ENCODE results near the gene PPIE. TPM values are rescaled to one million over a fixed set of nuclear protein-coding genes. Genes with fewer than 3 reads are reported as not detected.
"Not testable (repeated sequence)": the region's sequence is repeated elsewhere in the genome, so short reads cannot be mapped to it uniquely, and the experiment has no call there.

PPIE gene
- total RNA-seq, 4 donors from 2014 or later: 9.8 to 43.3 (median 23.5) TPM

GRCh38 chr1:39789571-39790110, 51.0 kb downstream of the PPIE start:
- H3K27ac ChIP-seq: peak overlapping the region; percentile 59 to 82 (median 74)
- TF ChIP-seq EP300 (IDR thresholded peaks at IDR 0.05; ENCODE audit: low read depth) (no peak), POLR2AphosphoS5 (IDR thresholded peaks at IDR 0.05) (no peak), CTCF (IDR thresholded peaks at IDR 0.05) (no peak)
- in situ Hi-C loops (cut with MboI; ENCODE audit: low pct_ligation_motif_present in 1 of 4, low pct_unique_long_range_greater_than_20kb in 1 of 4, low sequenced_read_pairs in 3 of 4): loop anchor here in 1 of 4 donors (10.0 kb wide), 1 partner anchor 295 kb away; the partner anchor contains the start of gene BMP8A

DNA sequence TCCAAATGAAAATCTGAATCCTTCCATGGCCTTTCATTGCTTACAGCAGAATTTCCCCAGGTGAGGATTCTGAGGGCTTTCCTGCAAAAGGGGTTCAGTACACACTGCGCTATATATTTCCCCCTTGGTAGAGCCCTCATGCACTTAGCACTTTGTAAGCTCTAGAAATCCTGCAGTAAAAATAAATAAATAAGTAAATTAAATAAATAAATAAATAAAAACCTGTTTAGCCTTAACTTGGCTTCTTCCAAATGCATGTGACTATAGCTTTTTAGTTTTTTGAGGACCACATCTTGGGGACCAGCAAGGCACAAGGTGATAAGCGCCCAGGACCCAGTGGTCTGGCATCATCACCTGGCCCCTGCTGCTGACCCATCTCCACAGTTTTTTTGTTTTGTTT, 53.2 kb downstream of the PPIE start:
- in situ Hi-C loops (cut with MboI; ENCODE audit: low pct_ligation_motif_present in 1 of 4, low pct_unique_long_range_greater_than_20kb in 1 of 4, low sequenced_read_pairs in 3 of 4): no loop called here
- 98 to 100% methylated on average over 1 to 2 of the region's 2 CpGs for WGBS, 2 donors (ENCODE audit: low coverage in 1 of 2)
- no peak for TF ChIP-seq POLR2AphosphoS5 (IDR thresholded peaks at IDR 0.05)
- TF ChIP-seq POLR2A (IDR thresholded peaks at IDR 0.05): no peak
- TF ChIP-seq EP300 (IDR thresholded peaks at IDR 0.05; ENCODE audit: low read depth): no peak
- TF ChIP-seq CTCF (IDR thresholded peaks at IDR 0.05): no peak

More at GRCh38 chr1:39789571-39790110, 51.0 kb downstream of the PPIE start:
- intact Hi-C loops (cut with DNase I; ENCODE audit: low total_unique reads): no loop called here
- Histone ChIP-seq H3K36me3 (no peaks in the 10 kb centered on the region), H3K9me3 (no peaks in the 10 kb centered on the region), H3K4me3 (peak overlapping the region in 3 of 4 donors; percentile 55 to 68 (median 58)), H3K27me3 (peaks cover 29% of the 10 kb centered on the region), H3K4me1 (peaks cover 0 to 14% (median 6%) of the 10 kb centered on the region in 4 donors)
- 50 to 83% methylated on average over 1 to 15 of the region's 15 CpGs for WGBS, 2 donors (ENCODE audit: low coverage in 1 of 2)
- DNase-seq: no peak

DNA sequence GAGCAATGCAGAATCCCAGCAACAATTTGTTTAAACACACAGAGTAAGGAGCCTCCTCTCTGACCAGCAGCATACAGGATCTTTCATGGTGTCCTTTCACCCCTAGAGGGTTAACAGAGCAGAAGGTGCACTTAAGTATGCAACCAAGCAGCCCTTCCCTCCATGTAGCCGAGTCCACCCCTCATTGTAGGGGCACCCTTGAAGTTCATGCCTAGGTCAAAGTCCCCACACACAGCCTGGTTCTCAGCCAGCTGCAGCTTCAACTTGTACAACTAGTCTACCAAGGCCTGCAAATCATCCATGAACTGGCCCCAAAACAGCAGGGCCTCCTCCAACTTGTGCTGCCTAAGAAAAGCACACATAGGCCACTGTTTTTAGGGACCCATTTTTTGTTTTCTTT, 57.0 kb downstream of the PPIE start:
- Histone ChIP-seq H3K27me3 (no peaks in the 10 kb centered on the region), H3K36me3 (no peaks in the 10 kb centered on the region), H3K4me3 (no peak overlapping the region), H3K9me3 (no peaks in the 10 kb centered on the region), H3K4me1 (peaks cover 0 to 23% (median 12%) of the 10 kb centered on the region in 4 donors), H3K27ac (no peak overlapping the region)
- 9% methylated on average over 1 of the region's 1 CpG; no CpG with 5 or more reads in 1 of the 2 donors for WGBS, 2 donors (ENCODE audit: low coverage in 1 of 2)
- TF ChIP-seq CTCF (IDR thresholded peaks at IDR 0.05): no peak
- no peak for TF ChIP-seq EP300 (IDR thresholded peaks at IDR 0.05; ENCODE audit: low read depth)
- no peak for TF ChIP-seq POLR2AphosphoS5 (IDR thresholded peaks at IDR 0.05)
- no peak for TF ChIP-seq POLR2A (IDR thresholded peaks at IDR 0.05)
- intact Hi-C loops (cut with DNase I; ENCODE audit: low total_unique reads): loop anchor here (5.0 kb wide), 1 partner anchor 1187 kb away; no protein-coding TSS in a partner anchor
- no peak for DNase-seq
- in situ Hi-C loops (cut with MboI; ENCODE audit: low pct_ligation_motif_present in 1 of 4, low pct_unique_long_range_greater_than_20kb in 1 of 4, low sequenced_read_pairs in 3 of 4): no loop called here

More for the DNA sequence above, 53.2 kb downstream of the PPIE start:
- no peaks in the 10 kb centered on the region for H3K36me3 ChIP-seq
- peaks cover 28% of the 10 kb centered on the region for H3K27me3 ChIP-seq
- no peak overlapping the region for H3K4me3 ChIP-seq
- H3K4me1 ChIP-seq: peaks cover 0 to 18% (median 8%) of the 10 kb centered on the region in 4 donors
- H3K27ac ChIP-seq: no peak overlapping the region
- intact Hi-C loops (cut with DNase I; ENCODE audit: low total_unique reads): no loop called here
- no peaks in the 10 kb centered on the region for H3K9me3 ChIP-seq
- no peak for DNase-seq

DNA sequence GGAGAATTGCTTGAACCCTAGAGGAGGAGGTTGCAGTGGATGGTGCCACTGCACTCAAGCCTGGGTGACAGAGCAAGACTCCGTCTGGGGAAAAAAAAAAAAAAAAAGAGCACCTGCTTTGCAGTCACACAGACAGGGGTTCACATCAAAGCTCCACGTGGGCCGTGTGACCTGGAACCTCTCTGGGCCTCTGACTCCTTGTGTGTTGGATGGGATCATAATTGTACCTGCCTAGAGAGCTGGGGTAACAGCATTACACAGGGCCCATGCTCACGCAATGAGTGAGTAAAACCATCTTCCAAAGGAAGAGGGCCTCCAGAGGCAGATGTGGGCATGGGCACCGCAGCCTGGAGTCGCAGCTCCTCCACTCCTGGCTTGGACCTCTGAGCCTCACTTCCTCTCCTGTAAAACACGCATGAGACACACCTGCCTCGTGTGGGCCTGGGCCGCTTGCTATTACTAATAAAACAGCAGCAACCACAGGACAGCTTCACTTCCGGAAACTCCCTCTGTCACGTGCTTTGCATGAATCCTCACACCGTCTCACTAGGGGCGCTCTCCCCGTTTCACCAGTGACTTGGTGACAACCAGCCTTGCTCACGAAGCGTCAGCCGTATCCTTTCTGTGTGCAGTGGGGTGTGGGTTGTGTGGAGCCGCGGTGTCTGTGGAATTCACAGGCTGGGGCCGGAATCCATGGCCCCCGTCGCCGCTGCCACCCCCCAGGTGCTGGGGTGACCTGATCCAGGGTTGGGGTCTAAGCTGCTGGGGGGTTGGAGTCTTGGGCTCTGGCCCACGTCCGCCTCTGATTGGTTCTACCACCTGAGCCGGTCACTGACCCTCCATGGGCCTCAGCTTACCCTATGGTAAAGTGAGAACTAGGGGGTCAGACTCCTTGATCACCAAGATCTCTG, 60.4 kb downstream of the PPIE start:
- H3K27ac ChIP-seq: peak overlapping the region; percentile 60 to 70 (median 66)
- TF ChIP-seq POLR2A (IDR thresholded peaks at IDR 0.05) (peak; percentile 71), POLR2AphosphoS5 (IDR thresholded peaks at IDR 0.05) (peak; percentile 59 to 88 (median 74)), CTCF (IDR thresholded peaks at IDR 0.05) (peak in 1 of 5 experiments; percentile 18)

More for the DNA sequence above, 60.4 kb downstream of the PPIE start:
- 55 to 71% methylated on average over 1 to 18 of the region's 26 CpGs for WGBS, 2 donors (ENCODE audit: low coverage in 1 of 2)
- peaks cover 0 to 23% (median 12%) of the 10 kb centered on the region in 4 donors for H3K4me1 ChIP-seq
- H3K4me3 ChIP-seq; H3K9me3 ChIP-seq; H3K27me3 ChIP-seq; H3K36me3 ChIP-seq; in situ Hi-C loops (cut with MboI; ENCODE audit: low pct_ligation_motif_present in 1 of 4, low pct_unique_long_range_greater_than_20kb in 1 of 4, low sequenced_read_pairs in 3 of 4): not testable (repeated sequence)
- intact Hi-C loops (cut with DNase I; ENCODE audit: low total_unique reads): loop anchor here (5.0 kb wide), 1 partner anchor 1183 kb away; no protein-coding TSS in a partner anchor
- DNase-seq: peak; percentile 91

Data from transverse colon (tissue), 4 donors.